Stomach (tissue), 4 donors: ENCODE data around the gene CDCA7L.

ENCODE experiments used
- CTCF ChIP-seq, 7 experiments: fragments of 450-650 bp in 4 of 7; fragments of 200-600 bp in 3 of 7; sonication (generic) in 3 of 7; IDR thresholded peaks; one replicate each; pipeline ENCODE4 v1.5.1; 2016 to 2019; ENCODE audit warnings: antibody characterized with exemption in 7 of 7, control low read depth in 2 of 7, mild to moderate bottlenecking in 1 of 7
- EP300 ChIP-seq: sonication (generic); formaldehyde crosslinking; IDR thresholded peaks from one replicate; pipeline ENCODE4 v1.6.1; 2017; ENCODE audit warnings: antibody characterized with exemption
- POLR2A ChIP-seq, 4 donors: fragments of 450-650 bp; IDR thresholded peaks; one replicate each; pipeline ENCODE4 v1.6.1; 2016; ENCODE audit warnings: antibody characterized with exemption in 4 of 4, control low read depth in 2 of 4, mild to moderate bottlenecking in 1 of 4, moderate library complexity in 1 of 4
- POLR2AphosphoS5 ChIP-seq, 3 donors: sonication (generic); formaldehyde crosslinking; IDR thresholded peaks; one replicate each; pipeline ENCODE4 v1.6.1; 2016; ENCODE audit warnings: antibody characterized with exemption in 3 of 3

DNA sequence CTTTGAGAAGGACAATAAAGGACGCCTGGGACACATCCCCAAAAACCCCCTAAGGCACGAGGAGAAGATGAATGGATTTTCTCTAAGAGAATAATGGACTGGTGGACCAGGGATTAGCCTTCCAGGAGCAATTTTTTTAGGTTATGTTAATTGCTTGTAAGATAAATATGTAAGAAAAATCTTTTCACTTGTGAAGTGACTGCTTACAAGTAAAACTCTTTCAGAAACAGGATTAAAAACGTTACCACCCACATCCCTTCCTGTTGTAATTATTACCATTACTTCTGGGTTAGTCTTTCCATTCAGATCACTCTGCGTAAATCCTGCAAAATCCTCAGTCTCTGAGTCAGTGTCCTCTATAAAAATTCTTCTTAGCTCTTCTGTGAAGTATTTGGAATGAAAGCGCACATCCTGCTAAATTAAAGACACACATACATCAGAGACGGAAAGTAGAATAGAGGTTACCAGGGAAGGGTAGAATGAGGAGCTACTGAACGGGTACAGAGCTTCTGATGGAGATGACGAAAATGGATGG, 34.3 kb downstream of the CDCA7L start:
- no peak for TF ChIP-seq CTCF (IDR thresholded peaks at IDR 0.05)
- TF ChIP-seq POLR2AphosphoS5 (IDR thresholded peaks at IDR 0.05): no peak
- no peak for TF ChIP-seq POLR2A (IDR thresholded peaks at IDR 0.05)
- no peak for TF ChIP-seq EP300
